Vagina (tissue), 2 donors: ENCODE measurements around the gene DYNLRB2. TPM values are rescaled to one million over a fixed set of nuclear protein-coding genes. Genes with fewer than 3 reads are reported as not detected.

ENCODE experiments used
- DNase-seq, 2 donors: peaks; one replicate each; pipeline ENCODE4 v3.0.0-alpha.2; 2017; ENCODE audit errors: extremely low spot score in 2 of 2
- H3K27ac ChIP-seq: fragments of 200-600 bp; sonication (generic); one replicate; pipeline ENCODE4 v1.5.1; 2019
- H3K27me3 ChIP-seq: fragments of 200-600 bp; sonication (generic); one replicate; pipeline ENCODE4 v1.5.1; 2019
- H3K36me3 ChIP-seq, 2 donors: fragments of 200-600 bp; sonication (generic); one replicate each; pipeline ENCODE4 v1.5.1; 2017 to 2019
- H3K4me1 ChIP-seq: fragments of 200-600 bp; sonication (generic); one replicate; pipeline ENCODE4 v1.5.1; 2019
- H3K4me3 ChIP-seq, 2 donors: fragments of 200-600 bp; sonication (generic); 1 replicate in 1 of 2; 2 replicates in 1 of 2; pipeline ENCODE4 v1.5.1; 2016 to 2019
- H3K9me3 ChIP-seq: fragments of 200-600 bp; sonication (generic); one replicate; pipeline ENCODE4 v1.5.1; 2019
- POLR2A ChIP-seq, 2 donors: fragments of 450-650 bp; IDR thresholded peaks; one replicate each; pipeline ENCODE4 v1.6.1; 2017; ENCODE audit warnings: antibody characterized with exemption in 2 of 2, mild to moderate bottlenecking in 2 of 2, moderate library complexity in 2 of 2
- POLR2AphosphoS5 ChIP-seq, 2 donors: sonication (generic); formaldehyde crosslinking; IDR thresholded peaks; one replicate each; pipeline ENCODE4 v1.9.0; 2017; ENCODE audit warnings: antibody characterized with exemption in 2 of 2, mild to moderate bottlenecking in 2 of 2, low read depth in 1 of 2; ENCODE audit not compliant: insufficient read depth in 1 of 2
- intact Hi-C: fragments of 100-400 bp; cut with DNase I; formaldehyde crosslinking; loops from one replicate; pipeline ENCODE4 v1.15.1; 2023
- total RNA-seq: library from RNA; depleted of rRNA; stranded (reverse); fragments of >200 nt; gene quantifications from one replicate; pipeline ENCODE4 v1.2.3, GENCODE V29; 2016
- TF ChIP-seq, protein P1 (sequence below), 3 experiments: fragments of 450-650 bp in 2 of 3; fragments of 200-600 bp in 1 of 3; sonication (generic) in 1 of 3; IDR thresholded peaks; one replicate each; pipeline ENCODE4 v1.5.1; 2017 to 2019; ENCODE audit warnings: antibody characterized with exemption in 3 of 3, mild to moderate bottlenecking in 2 of 3, moderate library complexity in 2 of 3

DYNLRB2 gene
- total RNA-seq, 1 donor from 2014 or later = not detected

DNA sequence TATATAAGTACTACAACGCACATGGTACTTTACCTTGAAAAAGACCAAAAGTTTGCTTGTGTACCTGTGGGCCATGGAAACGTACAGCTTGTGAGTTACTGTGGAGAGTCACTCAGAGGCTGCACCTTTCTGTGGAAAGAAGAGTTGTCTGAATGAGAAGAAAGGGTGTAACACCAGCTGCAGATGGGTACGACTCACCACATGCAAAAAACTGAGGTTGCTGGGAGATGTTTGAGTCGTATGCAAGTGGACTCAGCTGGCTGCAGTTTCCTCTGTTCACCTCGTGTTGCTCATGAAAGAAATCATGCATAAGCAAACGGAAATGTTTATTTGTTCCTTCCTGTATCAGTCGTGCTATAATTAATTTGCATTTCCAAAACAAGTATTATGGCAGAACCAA lies 22.4 kb upstream of the DYNLRB2 start:
- no peaks in the 10 kb centered on the region for H3K36me3 ChIP-seq
- intact Hi-C loops = no loop called here
- no peak for DNase-seq
- no peaks in the 10 kb centered on the region for H3K27me3 ChIP-seq
- no peaks in the 10 kb centered on the region for H3K9me3 ChIP-seq
- H3K27ac ChIP-seq = no peak overlapping the region
- H3K4me3 ChIP-seq = no peak overlapping the region
- TF ChIP-seq, protein P1, sequence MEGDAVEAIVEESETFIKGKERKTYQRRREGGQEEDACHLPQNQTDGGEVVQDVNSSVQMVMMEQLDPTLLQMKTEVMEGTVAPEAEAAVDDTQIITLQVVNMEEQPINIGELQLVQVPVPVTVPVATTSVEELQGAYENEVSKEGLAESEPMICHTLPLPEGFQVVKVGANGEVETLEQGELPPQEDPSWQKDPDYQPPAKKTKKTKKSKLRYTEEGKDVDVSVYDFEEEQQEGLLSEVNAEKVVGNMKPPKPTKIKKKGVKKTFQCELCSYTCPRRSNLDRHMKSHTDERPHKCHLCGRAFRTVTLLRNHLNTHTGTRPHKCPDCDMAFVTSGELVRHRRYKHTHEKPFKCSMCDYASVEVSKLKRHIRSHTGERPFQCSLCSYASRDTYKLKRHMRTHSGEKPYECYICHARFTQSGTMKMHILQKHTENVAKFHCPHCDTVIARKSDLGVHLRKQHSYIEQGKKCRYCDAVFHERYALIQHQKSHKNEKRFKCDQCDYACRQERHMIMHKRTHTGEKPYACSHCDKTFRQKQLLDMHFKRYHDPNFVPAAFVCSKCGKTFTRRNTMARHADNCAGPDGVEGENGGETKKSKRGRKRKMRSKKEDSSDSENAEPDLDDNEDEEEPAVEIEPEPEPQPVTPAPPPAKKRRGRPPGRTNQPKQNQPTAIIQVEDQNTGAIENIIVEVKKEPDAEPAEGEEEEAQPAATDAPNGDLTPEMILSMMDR (IDR thresholded peaks at IDR 0.05) = no peak
- TF ChIP-seq POLR2AphosphoS5 (IDR thresholded peaks at IDR 0.05; ENCODE audit: insufficient read depth in 1 of 2, low read depth in 1 of 2) = no peak
- no peak for TF ChIP-seq POLR2A (IDR thresholded peaks at IDR 0.05)
- H3K4me1 ChIP-seq = no peaks in the 10 kb centered on the region

- intact Hi-C loops = no loop called here
- no peak for DNase-seq
- TF ChIP-seq, protein P1 (IDR thresholded peaks at IDR 0.05) = no peak
- TF ChIP-seq POLR2AphosphoS5 (IDR thresholded peaks at IDR 0.05; ENCODE audit: insufficient read depth in 1 of 2, low read depth in 1 of 2) (no peak), POLR2A (IDR thresholded peaks at IDR 0.05) (no peak)
- no peak overlapping the region for H3K27ac ChIP-seq
- H3K27me3 ChIP-seq = no peaks in the 10 kb centered on the region
- no peaks in the 10 kb centered on the region for H3K9me3 ChIP-seq
- no peaks in the 10 kb centered on the region for H3K36me3 ChIP-seq
- H3K4me3 ChIP-seq = no peak overlapping the region
- H3K4me1 ChIP-seq = no peaks in the 10 kb centered on the region
These were observed 21.6 kb upstream of the DYNLRB2 start for GRCh38 chr16:80519189-80519588.

- Histone ChIP-seq H3K4me1 (no peaks in the 10 kb centered on the region), H3K4me3 (no peak overlapping the region), H3K36me3 (no peaks in the 10 kb centered on the region), H3K27me3 (no peaks in the 10 kb centered on the region), H3K9me3 (no peaks in the 10 kb centered on the region), H3K27ac (no peak overlapping the region)
- no peak for DNase-seq
- intact Hi-C loops = no loop called here
- TF ChIP-seq, protein P1 (IDR thresholded peaks at IDR 0.05) = no peak
- TF ChIP-seq POLR2AphosphoS5 (IDR thresholded peaks at IDR 0.05; ENCODE audit: insufficient read depth in 1 of 2, low read depth in 1 of 2) = no peak
- no peak for TF ChIP-seq POLR2A (IDR thresholded peaks at IDR 0.05)
These were observed 15.4 kb upstream of the DYNLRB2 start for GRCh38 chr16:80525420-80525819.

DNA sequence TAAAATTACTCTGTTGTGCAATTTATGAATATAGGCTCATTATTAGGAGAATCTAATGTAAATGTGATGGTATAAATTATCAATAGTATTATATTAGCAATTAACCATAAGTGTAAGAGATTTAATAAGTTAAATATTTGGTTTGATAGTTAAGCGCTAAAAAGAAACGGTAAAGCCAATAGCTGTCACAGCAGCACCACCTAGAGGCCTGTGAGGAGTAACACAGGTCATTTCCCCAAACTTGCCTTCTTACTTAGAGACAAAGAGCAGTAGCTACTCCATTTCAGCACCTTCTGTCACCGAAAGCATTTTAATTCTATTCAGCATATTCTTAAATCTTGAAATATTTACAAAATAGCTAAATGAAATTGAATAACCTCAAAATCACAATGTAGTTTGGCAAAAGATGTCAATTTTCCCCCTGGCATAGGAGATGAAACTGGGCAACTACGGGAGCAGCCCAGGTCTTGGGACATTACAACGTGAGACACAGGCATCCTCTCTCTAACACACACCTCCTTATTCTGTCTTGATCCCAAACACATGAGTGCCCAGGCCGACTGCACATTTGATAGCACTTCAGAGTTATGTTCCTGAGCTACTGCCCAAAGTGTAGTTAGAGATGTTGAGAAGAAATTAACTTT lies 14.3 kb upstream of the DYNLRB2 start:
- TF ChIP-seq POLR2A (IDR thresholded peaks at IDR 0.05) = no peak
- TF ChIP-seq, protein P1 (IDR thresholded peaks at IDR 0.05) = peak; percentile 54 to 83 (median 61)
- Histone ChIP-seq H3K9me3 (no peaks in the 10 kb centered on the region), H3K27ac (no peak overlapping the region), H3K4me1 (no peaks in the 10 kb centered on the region), H3K36me3 (no peaks in the 10 kb centered on the region), H3K4me3 (no peak overlapping the region), H3K27me3 (no peaks in the 10 kb centered on the region)
- intact Hi-C loops = no loop called here
- no peak for DNase-seq

DNA sequence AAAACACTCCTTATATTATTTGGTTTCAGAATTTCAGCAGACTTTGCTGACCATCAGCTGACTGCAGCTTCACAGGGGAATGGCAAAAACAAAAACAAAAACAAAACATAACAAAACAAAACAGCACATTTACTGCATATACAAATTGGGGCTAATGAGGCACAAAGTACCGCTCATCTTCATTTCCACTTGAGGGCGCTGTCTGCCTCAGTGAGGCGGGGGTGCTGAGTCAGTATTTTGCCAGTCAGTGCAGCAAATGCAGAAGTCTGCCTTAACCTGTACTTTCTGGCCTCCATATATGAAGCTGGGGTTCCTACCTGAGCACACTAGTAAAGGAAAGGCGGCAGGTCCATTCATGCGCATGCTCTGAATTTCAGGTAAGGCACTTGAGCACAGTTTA lies 13.5 kb upstream of the DYNLRB2 start:
- no peak for DNase-seq
- Histone ChIP-seq H3K4me1 (no peaks in the 10 kb centered on the region), H3K36me3 (no peaks in the 10 kb centered on the region), H3K9me3 (no peaks in the 10 kb centered on the region), H3K27ac (no peak overlapping the region), H3K27me3 (no peaks in the 10 kb centered on the region), H3K4me3 (no peak overlapping the region)
- TF ChIP-seq, protein P1 (IDR thresholded peaks at IDR 0.05) = peak in 1 of 3 experiments; percentile 17
- TF ChIP-seq POLR2AphosphoS5 (IDR thresholded peaks at IDR 0.05; ENCODE audit: insufficient read depth in 1 of 2, low read depth in 1 of 2) = no peak
- no peak for TF ChIP-seq POLR2A (IDR thresholded peaks at IDR 0.05)
- intact Hi-C loops = no loop called here
